ENCODE measurements around the gene PDLIM7. TPM values are rescaled to one million over a fixed set of nuclear protein-coding genes. Genes with fewer than 3 reads are reported as not detected.

Gene PDLIM7
- total and polyA plus RNA-seq, 2 of the 4 experiments (the other 2 are of a cell fraction) = 70.4 to 534 TPM

DNA sequence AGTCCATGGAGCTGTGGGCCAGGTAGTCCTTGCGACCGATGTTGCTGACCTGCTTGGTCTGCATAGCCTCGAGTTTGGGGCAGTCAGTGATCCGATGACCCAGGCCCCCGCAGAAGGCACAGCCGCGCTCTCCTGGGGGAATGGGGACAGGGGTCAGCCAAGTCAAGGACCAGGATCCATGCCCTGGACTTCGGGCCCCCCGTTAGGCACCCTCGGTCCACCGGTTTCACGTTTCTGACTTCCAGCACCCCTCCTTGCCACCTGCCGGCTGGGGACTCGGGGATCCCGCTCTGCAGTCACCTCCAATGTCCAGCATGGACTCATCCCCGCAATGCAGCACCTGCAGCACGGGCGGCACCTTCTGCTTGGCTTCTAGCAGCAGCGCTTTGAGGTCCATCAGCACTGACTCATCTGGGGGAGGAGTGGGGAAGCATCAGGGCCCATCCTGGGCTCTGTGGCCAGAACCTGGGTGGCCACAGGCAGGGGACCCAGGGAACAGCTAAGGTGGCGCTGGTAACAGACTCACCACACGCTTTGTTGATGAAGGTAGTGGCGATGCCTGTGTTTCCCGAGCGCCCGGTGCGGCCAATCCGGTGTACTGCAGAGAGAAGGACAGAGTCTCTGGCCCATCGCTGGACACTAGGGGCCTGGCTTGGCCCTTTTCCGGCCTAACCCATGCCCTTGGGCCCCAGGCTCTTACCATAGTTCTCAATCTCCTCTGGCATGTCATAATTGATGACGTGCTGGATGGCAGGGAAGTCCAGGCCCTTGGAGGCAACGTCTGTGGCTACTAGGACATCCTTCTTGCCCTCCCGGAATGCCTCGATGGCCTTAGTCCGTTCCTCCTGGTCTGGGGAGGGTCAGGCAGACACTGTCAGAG lies 14.6 kb upstream of the PDLIM7 start:
- Histone ChIP-seq H2AK5ac (ENCODE audit: low read depth, low read length) (no peak overlapping the region), H3K27ac (ENCODE audit: insufficient read depth, low read length) (no peak overlapping the region), H4K20me1 (ENCODE audit: insufficient read depth, low read length) (no peaks in the 10 kb centered on the region; the same call in 1 of the 2 replicates), H2BK15ac (ENCODE audit: low read depth, low read length) (no peak overlapping the region), H3K56ac (ENCODE audit: extremely low read depth, insufficient read depth, low read length) (no peak overlapping the region), H3K9ac (ENCODE audit: low read depth, low read length) (no peak overlapping the region), H3K4me3 (ENCODE audit: insufficient read depth, low read depth, low read length) (no peak overlapping the region), H4K5ac (ENCODE audit: low read depth, low read length) (no peak overlapping the region), H3K4me2 (ENCODE audit: low read depth, low read length) (no peak overlapping the region), H3K36me3 (ENCODE audit: control insufficient read depth, insufficient read depth, low read length) (peaks cover 59% of the 10 kb centered on the region), H3K18ac (ENCODE audit: low read depth, low read length) (no peak overlapping the region), H3K27me3 (ENCODE audit: control insufficient read depth, insufficient read depth, low read length) (no peaks in the 10 kb centered on the region), H2AFZ (replicated peaks; ENCODE audit: low read length, poor library complexity) (no peak overlapping the region), H2BK5ac (ENCODE audit: low read depth, low read length, poor library complexity, severe bottlenecking) (no peak overlapping the region), H2AK9ac (replicated peaks; ENCODE audit: low read depth, low read length, poor library complexity) (peak overlapping the region; percentile 50), H4K8ac (ENCODE audit: low read depth in 2 of 2, low read length in 2 of 2) (no peak overlapping the region), H3K4me1 (ENCODE audit: control insufficient read depth, insufficient read depth, low read length) (peaks cover 7% of the 10 kb centered on the region), H2BK120ac (ENCODE audit: low read depth, low read length) (no peak overlapping the region), H3K79me1 (ENCODE audit: low read depth in 1 of 2, low read length in 2 of 2) (peaks cover 24 to 30% of the 10 kb centered on the region in 2 experiments; a peak in 3 of 4 replicates), H3K14ac (replicated peaks; ENCODE audit: low read depth, low read length) (no peak overlapping the region), H3K4ac (ENCODE audit: low read depth, low read length) (no peak overlapping the region), H2BK20ac (ENCODE audit: low read depth, low read length) (no peak overlapping the region), H3K23ac (ENCODE audit: low read depth, low read length) (no peak overlapping the region), H3K9me3 (ENCODE audit: control insufficient read depth, insufficient read depth, low read length) (no peaks in the 10 kb centered on the region), H3K9me1 (ENCODE audit: insufficient read depth, low read length) (no peaks in the 10 kb centered on the region), H4K91ac (ENCODE audit: insufficient read depth, low read depth, low read length) (no peak overlapping the region)
- DNase-seq = no peak
- CTCF ChIA-PET = no interaction called here
- BruUV-seq (replicated peaks) = TSS peak; percentile 78
- intact Hi-C loops (cut with micrococcal nuclease) (no loop called here), dilution Hi-C loops (cut with HindIII; ENCODE audit: low sequenced_read_pairs, unreplicated experiment) (no loop called here), in situ Hi-C loops (cut with MboI; ENCODE audit: low sequenced_read_pairs) (no loop called here)
- WGBS, 2 experiments (ENCODE audit: extremely low coverage in 2 of 2, insufficient read length in 1 of 2) = 97% methylated on average over 21 of the region's 34 CpGs; no CpG with 5 or more reads in 1 of the 2 experiments
- POLR2A ChIA-PET (ENCODE audit: unreplicated experiment) = no interaction called here
- no peak for ATAC-seq (ENCODE audit: low read depth)
- TF ChIP-seq, protein P1, sequence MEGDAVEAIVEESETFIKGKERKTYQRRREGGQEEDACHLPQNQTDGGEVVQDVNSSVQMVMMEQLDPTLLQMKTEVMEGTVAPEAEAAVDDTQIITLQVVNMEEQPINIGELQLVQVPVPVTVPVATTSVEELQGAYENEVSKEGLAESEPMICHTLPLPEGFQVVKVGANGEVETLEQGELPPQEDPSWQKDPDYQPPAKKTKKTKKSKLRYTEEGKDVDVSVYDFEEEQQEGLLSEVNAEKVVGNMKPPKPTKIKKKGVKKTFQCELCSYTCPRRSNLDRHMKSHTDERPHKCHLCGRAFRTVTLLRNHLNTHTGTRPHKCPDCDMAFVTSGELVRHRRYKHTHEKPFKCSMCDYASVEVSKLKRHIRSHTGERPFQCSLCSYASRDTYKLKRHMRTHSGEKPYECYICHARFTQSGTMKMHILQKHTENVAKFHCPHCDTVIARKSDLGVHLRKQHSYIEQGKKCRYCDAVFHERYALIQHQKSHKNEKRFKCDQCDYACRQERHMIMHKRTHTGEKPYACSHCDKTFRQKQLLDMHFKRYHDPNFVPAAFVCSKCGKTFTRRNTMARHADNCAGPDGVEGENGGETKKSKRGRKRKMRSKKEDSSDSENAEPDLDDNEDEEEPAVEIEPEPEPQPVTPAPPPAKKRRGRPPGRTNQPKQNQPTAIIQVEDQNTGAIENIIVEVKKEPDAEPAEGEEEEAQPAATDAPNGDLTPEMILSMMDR (conservative IDR thresholded peaks at IDR 0.05; ENCODE audit: low read depth, low read length) = no peak
- no peak for TF ChIP-seq FOS (IDR thresholded peaks at IDR 0.05; ENCODE audit: low read depth, low read length)
- TF ChIP-seq SMC3 (IDR thresholded peaks at IDR 0.05; ENCODE audit: low read depth, low read length) = no peak
- no peak for TF ChIP-seq BHLHE40 (IDR thresholded peaks at IDR 0.05; ENCODE audit: low read depth, low read length)
- TF ChIP-seq, protein P2, sequence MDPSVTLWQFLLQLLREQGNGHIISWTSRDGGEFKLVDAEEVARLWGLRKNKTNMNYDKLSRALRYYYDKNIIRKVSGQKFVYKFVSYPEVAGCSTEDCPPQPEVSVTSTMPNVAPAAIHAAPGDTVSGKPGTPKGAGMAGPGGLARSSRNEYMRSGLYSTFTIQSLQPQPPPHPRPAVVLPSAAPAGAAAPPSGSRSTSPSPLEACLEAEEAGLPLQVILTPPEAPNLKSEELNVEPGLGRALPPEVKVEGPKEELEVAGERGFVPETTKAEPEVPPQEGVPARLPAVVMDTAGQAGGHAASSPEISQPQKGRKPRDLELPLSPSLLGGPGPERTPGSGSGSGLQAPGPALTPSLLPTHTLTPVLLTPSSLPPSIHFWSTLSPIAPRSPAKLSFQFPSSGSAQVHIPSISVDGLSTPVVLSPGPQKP (IDR thresholded peaks at IDR 0.05; ENCODE audit: borderline replicate concordance, low read depth, low read length) = no peak
- TF ChIP-seq CEBPB (IDR thresholded peaks at IDR 0.05; ENCODE audit: low read depth, low read length) = no peak

Data from IMR-90 (cell line).